Breast epithelium (tissue), 4 donors: ENCODE data around the gene ATXN10. TPM values are rescaled to one million over a fixed set of nuclear protein-coding genes. Genes with fewer than 3 reads are reported as not detected.

ENCODE experiments used
- DNase-seq, 2 donors: peaks; one replicate each; pipeline ENCODE4 v3.0.0-alpha.2; 2019; ENCODE audit warnings: low spot score in 2 of 2
- H3K27ac ChIP-seq, 2 donors: fragments of 200-600 bp; sonication (generic) in 1 of 2; one replicate each; pipeline ENCODE4 v1.5.1; 2016 to 2019; ENCODE audit warnings: mild to moderate bottlenecking in 1 of 2
- H3K27me3 ChIP-seq, 2 donors: fragments of 200-600 bp; sonication (generic) in 1 of 2; one replicate each; pipeline versions ENCODE4 v1.5.1 to v1.6.0; 2017 to 2019; ENCODE audit warnings: control low read depth in 1 of 2, mild to moderate bottlenecking in 1 of 2
- H3K36me3 ChIP-seq: fragments of 200-600 bp; one replicate; pipeline ENCODE4 v1.5.1; 2019
- H3K4me1 ChIP-seq, 2 donors: fragments of 200-600 bp; sonication (generic); one replicate each; pipeline ENCODE4 v1.5.1; 2016 to 2019; ENCODE audit warnings: control low read depth in 1 of 2
- H3K4me3 ChIP-seq, 3 donors: fragments of 200-600 bp; sonication (generic); 1 replicate in 2 of 3; 2 replicates in 1 of 3; pipeline ENCODE4 v1.5.1; 2016 to 2019; ENCODE audit warnings: mild to moderate bottlenecking in 3 of 3, moderate library complexity in 2 of 3
- H3K9me3 ChIP-seq, 2 donors: fragments of 200-600 bp; sonication (generic) in 1 of 2; one replicate each; pipeline ENCODE4 v1.5.1; 2016 to 2019; ENCODE audit warnings: control low read depth in 1 of 2
- CTCF ChIP-seq, 3 donors: fragments of 450-650 bp; IDR thresholded peaks; one replicate each; pipeline ENCODE4 v1.5.1; 2016 to 2017; ENCODE audit warnings: antibody characterized with exemption in 3 of 3, mild to moderate bottlenecking in 3 of 3, moderate library complexity in 3 of 3
- POLR2A ChIP-seq: fragments of 450-650 bp; IDR thresholded peaks from one replicate; pipeline ENCODE4 v1.6.1; 2016; ENCODE audit warnings: antibody characterized with exemption, mild to moderate bottlenecking, moderate library complexity
- POLR2AphosphoS5 ChIP-seq, 3 donors: sonication (generic); formaldehyde crosslinking; IDR thresholded peaks; one replicate each; pipeline ENCODE4 v1.6.1; 2017; ENCODE audit warnings: antibody characterized with exemption in 3 of 3
- intact Hi-C: fragments of 100-400 bp; cut with DNase I; formaldehyde crosslinking; loops from one replicate; pipeline ENCODE4 v1.15.1; 2023; ENCODE audit warnings: low total_unique reads
- total RNA-seq, 3 donors: library from RNA; depleted of rRNA; stranded (reverse); fragments of >200 nt; gene quantifications; one replicate each; pipeline ENCODE4 v1.1.0, GENCODE V29; 2016

ATXN10 gene
- total RNA-seq, 3 donors from 2014 or later, result 78.6 to 145 (median 138) TPM

GRCh38 chr22:45735273-45735672 is 63.6 kb downstream of the ATXN10 start:
- no peaks in the 10 kb centered on the region for H3K27me3 ChIP-seq
- no peak overlapping the region for H3K4me3 ChIP-seq
- no peaks in the 10 kb centered on the region for H3K9me3 ChIP-seq
- intact Hi-C loops, result no loop called here
- H3K27ac ChIP-seq, result no peak overlapping the region
- TF ChIP-seq POLR2AphosphoS5 (IDR thresholded peaks at IDR 0.05) (no peak), CTCF (IDR thresholded peaks at IDR 0.05) (no peak), POLR2A (no peak)
- H3K4me1 ChIP-seq, result no peaks in the 10 kb centered on the region
- no peak for DNase-seq
- H3K36me3 ChIP-seq, result no peaks in the 10 kb centered on the region

GRCh38 chr22:45738206-45738605 is 66.6 kb downstream of the ATXN10 start:
- Histone ChIP-seq H3K9me3 (no peaks in the 10 kb centered on the region), H3K4me1 (no peaks in the 10 kb centered on the region), H3K36me3 (no peaks in the 10 kb centered on the region), H3K27me3 (no peaks in the 10 kb centered on the region), H3K27ac (no peak overlapping the region), H3K4me3 (no peak overlapping the region)
- no peak for TF ChIP-seq POLR2AphosphoS5 (IDR thresholded peaks at IDR 0.05)
- TF ChIP-seq CTCF (IDR thresholded peaks at IDR 0.05), result no peak
- TF ChIP-seq POLR2A, result no peak
- DNase-seq, result no peak
- intact Hi-C loops, result no loop called here

- no peaks in the 10 kb centered on the region for H3K36me3 ChIP-seq
- H3K27me3 ChIP-seq, result no peaks in the 10 kb centered on the region
- no peaks in the 10 kb centered on the region for H3K4me1 ChIP-seq
- intact Hi-C loops, result loop anchor here (5.0 to 10.0 kb wide), 2 partner anchors 172 to 245 kb away; no protein-coding TSS in a partner anchor
- H3K27ac ChIP-seq, result no peak overlapping the region
- no peak for DNase-seq
- no peaks in the 10 kb centered on the region for H3K9me3 ChIP-seq
- no peak overlapping the region for H3K4me3 ChIP-seq
- no peak for TF ChIP-seq CTCF (IDR thresholded peaks at IDR 0.05)
Observed at GRCh38 chr22:45740236-45740635, 68.6 kb downstream of the ATXN10 start.

- intact Hi-C loops, result loop anchor here (5.0 to 10.0 kb wide), 2 partner anchors 169 to 248 kb away; no protein-coding TSS in a partner anchor
- Histone ChIP-seq H3K27ac (peak overlapping the region in 1 of 2 donors; percentile 51), H3K4me3 (no peak overlapping the region), H3K4me1 (no peaks in the 10 kb centered on the region), H3K36me3 (no peaks in the 10 kb centered on the region), H3K9me3 (no peaks in the 10 kb centered on the region), H3K27me3 (no peaks in the 10 kb centered on the region)
- no peak for DNase-seq
- peak in 1 of 3 donors; percentile 39 for TF ChIP-seq POLR2AphosphoS5 (IDR thresholded peaks at IDR 0.05)
- no peak for TF ChIP-seq POLR2A
- no peak for TF ChIP-seq CTCF (IDR thresholded peaks at IDR 0.05)
Observed at GRCh38 chr22:45742866-45743450, 71.3 kb downstream of the ATXN10 start.

- Histone ChIP-seq H3K36me3 (no peaks in the 10 kb centered on the region), H3K27me3 (no peaks in the 10 kb centered on the region), H3K4me1 (no peaks in the 10 kb centered on the region), H3K4me3 (no peak overlapping the region), H3K9me3 (no peaks in the 10 kb centered on the region), H3K27ac (peak overlapping the region in 1 of 2 donors; percentile 51)
- no peak for DNase-seq
- intact Hi-C loops, result loop anchor here (5.0 to 10.0 kb wide), 2 partner anchors 169 to 249 kb away; no protein-coding TSS in a partner anchor
- TF ChIP-seq POLR2AphosphoS5 (IDR thresholded peaks at IDR 0.05), result no peak
- no peak for TF ChIP-seq POLR2A
Observed at GRCh38 chr22:45743687-45744086, 72.1 kb downstream of the ATXN10 start.
